ENCODE measurements around the gene POU3F1.
A peak's percentile ranks its signal among the peaks of the same experiment; 100 is the strongest.

DNA sequence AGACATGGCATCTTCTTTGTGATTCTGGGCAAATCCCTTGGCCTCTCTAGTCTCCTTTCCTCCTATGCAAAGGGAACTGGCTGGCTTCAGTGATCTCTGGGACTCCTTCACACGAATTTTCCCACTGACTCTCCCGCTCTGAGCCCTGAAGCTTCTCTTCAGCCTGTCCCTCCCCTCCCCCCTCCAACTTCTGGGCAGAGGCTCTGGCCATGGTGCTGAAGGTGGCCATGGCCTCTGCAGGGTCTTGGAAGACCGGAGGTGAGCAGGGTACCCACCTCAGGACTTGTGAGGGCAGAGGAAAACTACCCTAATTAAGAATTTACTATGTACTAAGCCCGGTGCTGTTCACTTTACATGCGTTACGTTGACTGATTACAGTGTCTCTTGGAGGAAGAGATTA lies 29.4 kb upstream of the POU3F1 start:
- TF ChIP-seq POLR2A (IDR thresholded peaks at IDR 0.05; ENCODE audit: low read length) (no peak), NFE2L2 (conservative IDR thresholded peaks at IDR 0.05; ENCODE audit: low read length) (no peak), CTCF (IDR thresholded peaks at IDR 0.05) (no peak), EP300 (IDR thresholded peaks at IDR 0.05) (no peak), MAFK (IDR thresholded peaks at IDR 0.05; ENCODE audit: partially characterized antibody) (no peak), CHD4 (IDR thresholded peaks at IDR 0.05; ENCODE audit: borderline replicate concordance) (no peak), NR3C1 (IDR thresholded peaks at IDR 0.05) (no peak), RAD21 (conservative IDR thresholded peaks at IDR 0.05 in 1 of 2, IDR thresholded peaks at IDR 0.05 in 1 of 2) (no peak), REST (IDR thresholded peaks at IDR 0.05) (peak; percentile 86), CEBPB (IDR thresholded peaks at IDR 0.05) (no peak)

All from A549 (cell line).